ENCODE data around the gene WNK4. TPM values are rescaled to one million over a fixed set of nuclear protein-coding genes. Genes with fewer than 3 reads are reported as not detected.
A peak's percentile ranks its signal among the peaks of the same experiment; 100 is the strongest.

WNK4 gene
- total RNA-seq, 2 experiments from 2014 or later = 0.10 to 0.15 TPM

DNA sequence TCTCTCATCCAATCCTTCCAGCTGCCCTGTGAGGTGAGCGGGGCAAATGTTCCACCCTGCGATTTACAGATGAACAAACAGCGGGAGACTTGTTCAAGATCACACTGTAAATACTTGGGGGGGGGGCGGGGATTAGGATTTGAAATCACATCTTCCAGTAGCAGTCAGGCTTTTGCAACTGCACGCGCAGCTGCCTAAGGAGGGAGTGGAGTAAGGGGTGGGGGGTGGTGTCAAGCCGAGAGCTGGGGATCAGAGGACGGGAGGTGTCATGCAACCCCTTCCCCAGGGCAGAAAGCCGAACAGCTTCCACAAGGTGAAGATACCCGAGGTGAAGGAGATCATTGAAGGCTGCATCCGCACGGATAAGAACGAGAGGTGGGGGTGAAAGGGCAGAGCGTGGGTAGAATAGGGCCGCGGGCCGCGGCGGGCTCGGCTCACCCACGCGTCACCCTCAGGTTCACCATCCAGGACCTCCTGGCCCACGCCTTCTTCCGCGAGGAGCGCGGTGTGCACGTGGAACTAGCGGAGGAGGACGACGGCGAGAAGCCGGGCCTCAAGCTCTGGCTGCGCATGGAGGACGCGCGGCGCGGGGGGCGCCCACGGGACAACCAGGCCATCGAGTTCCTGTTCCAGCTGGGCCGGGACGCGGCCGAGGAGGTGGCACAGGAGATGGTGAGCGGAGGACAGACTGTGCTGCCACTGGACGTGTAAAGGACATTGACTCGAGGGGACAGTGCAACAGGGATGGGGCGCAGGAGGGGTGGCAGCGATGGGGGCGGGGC, 4.6 kb downstream of the WNK4 start:
- Mint-ChIP-seq H3K27me3 (peaks cover 51% of the 10 kb centered on the region), H3K27ac (no peak overlapping the region), H3K9me3 (no peaks in the 10 kb centered on the region), H3K4me1 (ENCODE audit: low read depth) (peaks cover 27% of the 10 kb centered on the region), H3K36me3 (no peaks in the 10 kb centered on the region), H3K4me3 (no peak overlapping the region)
- intact Hi-C loops (cut with micrococcal nuclease) = no loop called here
- CTCF ChIA-PET = interaction anchor here (0.6 to 1.1 kb wide), 2 partner anchors 35 to 255 kb away, joined by 3 read pairs; no protein-coding TSS in a partner anchor
- no peak for DNase-seq
- POLR2A ChIA-PET = interaction anchor here (0.8 kb wide), 1 partner anchor 38 kb away, joined by 3 read pairs; no protein-coding TSS in a partner anchor

DNA sequence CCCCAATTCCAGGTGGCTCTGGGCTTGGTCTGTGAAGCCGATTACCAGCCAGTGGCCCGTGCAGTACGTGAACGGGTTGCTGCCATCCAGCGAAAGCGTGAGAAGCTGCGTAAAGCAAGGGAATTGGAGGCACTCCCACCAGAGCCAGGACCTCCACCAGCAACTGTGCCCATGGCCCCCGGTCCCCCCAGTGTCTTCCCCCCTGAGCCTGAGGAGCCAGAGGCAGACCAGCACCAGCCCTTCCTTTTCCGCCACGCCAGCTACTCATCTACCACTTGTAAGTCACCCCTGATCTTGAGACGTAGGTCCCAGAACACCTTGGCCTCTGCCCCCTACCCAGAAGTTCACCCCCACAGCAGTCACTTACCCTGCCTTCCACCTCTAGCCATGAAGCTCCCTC, 6.9 kb downstream of the WNK4 start:
- intact Hi-C loops (cut with micrococcal nuclease) = no loop called here
- Mint-ChIP-seq H3K36me3 (no peaks in the 10 kb centered on the region), H3K4me1 (ENCODE audit: low read depth) (peaks cover 26% of the 10 kb centered on the region), H3K27me3 (peaks cover 40% of the 10 kb centered on the region), H3K9me3 (no peaks in the 10 kb centered on the region), H3K4me3 (no peak overlapping the region), H3K27ac (no peak overlapping the region)
- POLR2A ChIA-PET = interaction anchor here (0.6 kb wide), 1 partner anchor 302 kb away, joined by 6 read pairs; no protein-coding TSS in a partner anchor
- no peak for DNase-seq
- CTCF ChIA-PET = interaction anchor here (0.9 kb wide), 1 partner anchor 22 kb away, joined by 3 read pairs; no protein-coding TSS in a partner anchor

DNA sequence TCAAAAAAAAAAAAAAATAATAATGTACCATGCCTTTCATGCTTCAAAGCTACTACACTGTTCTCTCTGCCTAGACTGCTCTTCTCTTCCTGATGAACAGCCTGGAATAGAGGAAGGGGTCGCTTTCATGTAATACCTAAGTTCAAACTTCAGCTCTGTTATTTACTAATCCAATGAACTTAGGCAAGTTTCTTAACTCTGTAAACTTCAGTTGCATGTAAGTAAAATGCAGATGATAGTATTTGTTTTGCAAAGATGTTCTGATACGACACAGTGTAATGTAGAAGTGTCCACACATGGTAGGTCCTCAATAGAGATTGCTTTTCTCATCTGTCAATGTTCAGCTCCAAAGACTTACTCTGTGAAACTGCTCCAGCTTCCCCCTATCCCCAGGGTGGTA, 11.5 kb downstream of the WNK4 start:
- peaks cover 4% of the 10 kb centered on the region for H3K36me3 Mint-ChIP-seq
- DNase-seq = no peak
- H3K27ac Mint-ChIP-seq = no peak overlapping the region
- H3K9me3 Mint-ChIP-seq = no peaks in the 10 kb centered on the region
- H3K4me3 Mint-ChIP-seq = no peak overlapping the region
- ChIA-PET POLR2A (no interaction called here), CTCF (interaction anchor here (0.6 kb wide), 1 partner anchor 543 kb away, joined by 3 read pairs; no protein-coding TSS in a partner anchor)
- H3K4me1 Mint-ChIP-seq (ENCODE audit: low read depth) = peaks cover 2% of the 10 kb centered on the region
- H3K27me3 Mint-ChIP-seq = peaks cover 4% of the 10 kb centered on the region
- intact Hi-C loops (cut with micrococcal nuclease) = no loop called here

DNA sequence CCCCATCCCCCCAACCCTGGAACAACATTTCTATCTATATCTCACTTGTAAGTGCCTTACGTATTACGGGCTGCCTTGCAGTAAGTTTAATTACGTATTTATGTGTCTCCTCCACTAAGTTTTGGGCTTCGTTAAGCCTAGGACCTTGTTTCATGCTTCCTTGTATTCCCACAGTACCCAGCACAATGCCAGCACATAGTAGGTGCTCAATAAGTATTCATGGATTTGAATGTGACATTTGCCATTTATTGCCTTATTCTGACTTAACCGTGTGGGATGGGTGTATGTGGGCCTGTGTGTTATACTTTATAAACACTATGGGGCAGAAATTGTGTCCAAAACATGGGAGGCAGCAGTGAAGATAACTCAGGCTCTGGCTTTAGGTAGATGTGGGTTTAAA, 12.1 kb downstream of the WNK4 start:
- intact Hi-C loops (cut with micrococcal nuclease) = no loop called here
- Mint-ChIP-seq H3K36me3 (peaks cover 4% of the 10 kb centered on the region), H3K9me3 (no peaks in the 10 kb centered on the region), H3K27ac (no peak overlapping the region), H3K4me1 (ENCODE audit: low read depth) (peaks cover 6% of the 10 kb centered on the region), H3K27me3 (peaks cover 3% of the 10 kb centered on the region), H3K4me3 (no peak overlapping the region)
- DNase-seq = no peak
- ChIA-PET POLR2A (no interaction called here), CTCF (no interaction called here)

DNA sequence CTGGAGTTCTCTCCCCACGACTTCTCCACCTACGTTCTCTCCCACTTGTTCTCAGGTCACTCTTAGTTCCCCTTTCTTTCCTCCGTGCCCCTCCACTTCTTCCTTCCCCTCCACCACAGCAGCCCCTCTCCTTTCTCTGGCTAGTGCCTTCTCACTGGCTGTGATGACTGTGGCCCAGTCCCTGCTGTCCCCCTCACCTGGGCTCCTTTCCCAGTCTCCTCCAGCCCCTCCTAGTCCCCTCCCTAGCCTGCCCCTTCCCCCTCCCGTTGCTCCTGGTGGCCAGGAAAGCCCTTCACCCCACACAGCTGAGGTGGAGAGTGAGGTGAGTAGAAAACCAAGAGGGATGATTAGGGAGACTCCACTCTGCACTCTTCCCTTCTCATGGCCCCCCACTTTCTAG, 14.7 kb downstream of the WNK4 start:
- no peak for DNase-seq
- Mint-ChIP-seq H3K4me3 (no peak overlapping the region), H3K36me3 (peaks cover 4% of the 10 kb centered on the region), H3K9me3 (no peaks in the 10 kb centered on the region), H3K4me1 (ENCODE audit: low read depth) (peaks cover 18% of the 10 kb centered on the region), H3K27me3 (no peaks in the 10 kb centered on the region), H3K27ac (no peak overlapping the region)
- ChIA-PET POLR2A (no interaction called here), CTCF (no interaction called here)
- intact Hi-C loops (cut with micrococcal nuclease) = no loop called here

DNA sequence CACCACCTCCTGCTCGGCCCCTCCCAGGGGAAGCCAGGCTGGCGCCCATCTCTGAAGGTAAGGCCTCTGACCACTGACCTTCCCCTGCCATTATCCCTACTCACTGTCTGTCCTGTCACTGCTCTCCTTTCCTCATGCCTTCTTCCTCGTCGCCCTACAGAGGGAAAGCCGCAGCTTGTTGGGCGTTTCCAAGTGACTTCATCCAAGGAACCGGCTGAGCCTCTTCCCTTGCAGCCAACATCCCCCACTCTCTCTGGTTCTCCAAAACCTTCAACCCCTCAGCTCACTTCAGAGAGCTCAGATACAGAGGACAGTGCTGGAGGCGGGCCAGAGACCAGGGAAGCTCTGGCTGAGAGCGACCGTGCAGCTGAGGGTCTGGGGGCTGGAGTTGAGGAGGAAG, 15.1 kb downstream of the WNK4 start:
- peaks cover 4% of the 10 kb centered on the region for H3K36me3 Mint-ChIP-seq
- H3K27me3 Mint-ChIP-seq = no peaks in the 10 kb centered on the region
- no peak for DNase-seq
- POLR2A ChIA-PET = no interaction called here
- CTCF ChIA-PET = interaction anchor here (1.2 kb wide), 1 partner anchor 28 kb away, joined by 3 read pairs; the partner anchor contains the start of gene BECN1
- H3K4me1 Mint-ChIP-seq (ENCODE audit: low read depth) = peaks cover 18% of the 10 kb centered on the region
- intact Hi-C loops (cut with micrococcal nuclease) = no loop called here
- no peak overlapping the region for H3K4me3 Mint-ChIP-seq
- H3K9me3 Mint-ChIP-seq = no peaks in the 10 kb centered on the region
- no peak overlapping the region for H3K27ac Mint-ChIP-seq

DNA sequence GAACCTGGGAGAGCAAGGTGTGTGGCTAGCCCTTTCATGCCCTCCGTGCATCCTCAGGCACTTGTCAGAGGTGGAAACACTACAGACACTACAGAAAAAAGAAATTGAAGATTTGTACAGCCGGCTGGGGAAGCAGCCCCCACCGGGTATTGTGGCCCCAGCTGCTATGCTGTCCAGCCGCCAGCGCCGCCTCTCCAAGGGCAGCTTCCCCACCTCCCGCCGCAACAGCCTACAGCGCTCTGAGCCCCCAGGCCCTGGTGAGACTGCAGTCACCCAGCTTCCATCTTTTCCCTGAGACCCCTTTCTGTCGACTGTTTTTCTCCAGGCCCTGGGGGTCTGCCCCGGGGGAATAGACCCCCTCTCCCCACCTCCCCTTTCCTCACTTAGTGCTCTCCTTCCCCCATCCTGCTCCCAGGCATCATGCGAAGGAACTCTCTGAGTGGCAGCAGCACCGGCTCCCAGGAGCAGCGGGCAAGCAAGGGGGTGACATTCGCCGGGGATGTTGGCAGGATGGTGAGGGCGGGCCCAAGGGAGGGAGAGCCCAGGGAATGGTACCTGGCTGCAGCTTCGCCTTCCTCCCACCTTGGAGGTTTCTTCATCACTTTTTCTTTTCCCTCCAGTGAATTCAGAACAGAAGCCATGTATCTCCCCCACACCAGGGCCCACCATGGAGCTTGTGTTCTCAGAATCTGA, 15.8 kb downstream of the WNK4 start:
- CTCF ChIA-PET = interaction anchor here (1.2 kb wide), 1 partner anchor 28 kb away, joined by 3 read pairs; the partner anchor contains the start of gene BECN1
- H3K36me3 Mint-ChIP-seq = peaks cover 4% of the 10 kb centered on the region
- H3K9me3 Mint-ChIP-seq = no peaks in the 10 kb centered on the region
- intact Hi-C loops (cut with micrococcal nuclease) = no loop called here
- no peak for DNase-seq
- no peaks in the 10 kb centered on the region for H3K27me3 Mint-ChIP-seq
- POLR2A ChIA-PET = no interaction called here
- H3K4me1 Mint-ChIP-seq (ENCODE audit: low read depth) = peaks cover 18% of the 10 kb centered on the region
- H3K4me3 Mint-ChIP-seq = no peak overlapping the region
- no peak overlapping the region for H3K27ac Mint-ChIP-seq

DNA sequence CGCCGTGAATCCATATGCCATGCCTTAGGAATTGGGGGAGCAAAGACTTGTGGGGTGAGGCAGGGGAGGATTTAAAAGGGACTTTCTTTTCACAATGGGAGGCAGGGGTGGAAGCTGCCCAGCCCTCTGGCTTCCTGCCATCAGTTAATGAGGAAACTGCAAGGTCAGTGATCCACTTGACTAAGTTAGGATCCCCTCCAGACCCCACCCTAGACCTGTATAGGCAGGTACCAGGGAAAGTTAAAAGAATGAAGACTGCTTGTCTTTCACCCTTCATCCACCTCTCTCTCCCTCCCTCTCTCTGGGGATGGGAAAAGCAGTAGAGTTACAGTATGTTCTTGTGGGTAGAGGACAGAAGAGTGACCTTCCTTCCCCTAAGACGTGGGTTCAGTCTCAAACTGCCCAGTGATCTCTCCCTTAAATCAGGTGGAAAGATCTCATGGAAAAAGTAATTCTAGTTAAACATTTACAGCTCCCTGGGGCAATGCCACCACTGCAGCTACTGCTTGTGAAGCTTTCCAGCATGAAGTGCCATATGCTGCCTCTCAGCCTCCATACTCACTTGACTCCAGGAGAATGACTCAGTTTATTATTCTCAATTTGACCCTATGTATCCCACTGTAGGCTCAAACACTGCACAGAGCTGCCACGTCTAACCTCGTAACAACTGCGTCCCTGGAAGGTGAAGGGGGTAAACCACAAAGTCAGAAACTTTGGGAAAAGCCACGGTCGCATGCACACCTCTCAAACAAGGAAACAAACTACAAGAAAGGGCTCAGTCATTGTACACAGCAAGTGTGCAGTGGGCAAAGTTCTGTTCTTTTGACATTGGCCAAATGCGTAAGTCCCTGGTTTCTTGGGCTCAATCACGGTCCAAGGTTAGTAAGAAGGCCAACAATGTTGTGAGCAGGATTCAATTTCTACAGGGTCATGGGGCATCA, 16.9 kb downstream of the WNK4 start:
- no peaks in the 10 kb centered on the region for H3K27me3 Mint-ChIP-seq
- intact Hi-C loops (cut with micrococcal nuclease) = no loop called here
- CTCF ChIA-PET = interaction anchor here (0.6 to 1.4 kb wide), 4 partner anchors 21 to 27 kb away, joined by 3 to 5 read pairs (median 4); partner anchors contain the start of genes BECN1 and VPS25
- no peaks in the 10 kb centered on the region for H3K9me3 Mint-ChIP-seq
- H3K36me3 Mint-ChIP-seq = peaks cover 4% of the 10 kb centered on the region
- no peak for DNase-seq
- no peak overlapping the region for H3K27ac Mint-ChIP-seq
- POLR2A ChIA-PET = interaction anchor here (1.0 to 1.8 kb wide), 2 partner anchors 36 to 114 kb away, joined by 3 to 4 read pairs; partner anchors contain the start of gene PSME3
- peak overlapping the region; percentile 90 for H3K4me3 Mint-ChIP-seq
- H3K4me1 Mint-ChIP-seq (ENCODE audit: low read depth) = peaks cover 18% of the 10 kb centered on the region

DNA sequence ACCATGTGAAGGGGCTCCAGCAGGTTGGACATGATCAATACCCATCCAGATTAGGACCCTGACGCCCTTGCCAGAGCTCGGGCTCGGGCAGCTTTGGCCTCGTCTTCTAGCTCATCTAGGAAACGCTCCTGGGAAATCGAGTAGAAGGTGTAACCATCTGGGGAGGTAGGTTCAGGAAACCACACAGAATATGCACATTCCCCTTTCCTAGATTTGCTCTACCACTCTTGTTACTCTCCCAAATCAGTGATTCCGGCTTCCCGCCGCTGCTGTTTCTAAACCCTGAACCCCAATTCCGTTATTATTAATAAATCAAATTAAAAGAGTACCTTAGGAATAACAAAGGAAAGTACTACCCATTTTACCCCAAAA, 17.6 kb downstream of the WNK4 start:
- intact Hi-C loops (cut with micrococcal nuclease) = no loop called here
- Mint-ChIP-seq H3K27ac (no peak overlapping the region), H3K4me1 (ENCODE audit: low read depth) (peaks cover 18% of the 10 kb centered on the region), H3K36me3 (peaks cover 4% of the 10 kb centered on the region), H3K27me3 (no peaks in the 10 kb centered on the region), H3K9me3 (no peaks in the 10 kb centered on the region), H3K4me3 (peak overlapping the region; percentile 90)
- ChIA-PET POLR2A (interaction anchor here (1.0 to 1.8 kb wide), 4 partner anchors 24 to 518 kb away, joined by 3 to 7 read pairs (median 4); partner anchors contain the start of genes PSME3 and VPS25), CTCF (interaction anchor here (0.6 to 1.4 kb wide), 6 partner anchors 20 to 780 kb away, joined by 3 to 5 read pairs (median 4); partner anchors contain the start of genes BECN1 and VPS25)
- no peak for DNase-seq

DNA sequence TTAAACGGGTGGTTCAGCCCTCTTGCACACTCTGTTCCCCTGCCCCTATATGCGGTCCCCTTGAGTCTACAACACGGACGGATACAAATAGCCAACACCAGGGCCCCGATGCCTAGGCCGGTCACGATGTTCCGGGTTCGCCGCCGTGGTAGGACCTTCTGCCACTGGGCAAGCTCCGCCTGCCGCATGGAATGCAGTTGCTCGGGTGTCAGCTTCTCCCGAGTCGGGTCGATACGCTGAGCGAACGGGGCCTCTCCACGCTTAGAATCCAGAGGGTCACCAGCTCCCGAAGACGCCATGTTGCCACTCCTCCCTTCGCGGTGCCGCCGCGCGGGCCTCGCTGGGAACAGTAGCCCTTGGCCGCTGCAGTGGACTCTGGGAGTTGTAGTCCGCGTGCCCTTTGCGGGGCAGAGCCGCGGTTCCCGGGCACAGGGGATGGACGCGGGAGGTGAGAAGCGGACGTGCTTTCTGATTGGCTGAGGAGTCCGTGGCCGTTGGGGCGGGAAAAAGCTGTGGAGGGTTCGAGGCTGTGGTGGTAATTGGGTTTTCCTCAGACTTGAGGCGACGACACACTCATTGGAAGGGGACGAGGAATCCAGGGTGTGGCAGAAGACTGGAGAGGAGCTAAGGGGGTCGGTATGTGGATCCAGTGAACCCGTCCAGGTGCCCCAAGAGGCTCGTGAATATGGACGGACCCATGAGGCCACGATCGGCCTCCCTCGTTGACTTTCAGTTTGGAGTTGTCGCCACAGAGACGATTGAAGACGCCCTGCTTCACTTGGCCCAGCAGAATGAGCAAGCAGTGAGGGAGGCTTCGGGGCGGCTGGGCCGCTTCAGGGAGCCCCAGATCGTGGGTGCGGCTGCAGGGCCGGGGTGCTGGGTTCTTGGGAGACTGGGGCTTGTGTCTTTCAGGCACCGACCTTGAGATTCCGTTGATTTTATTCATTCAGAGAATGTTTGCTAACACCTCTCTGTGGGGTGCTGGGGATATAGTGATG, 18.3 kb downstream of the WNK4 start, which contains the start of the genes CNTD1 and COA3:
Gene CNTD1 (plus strand): TSS at position 479 of the 998 bp plus-strand sequence. CDS start 207 bp downstream, at position 686.
Gene COA3 (minus strand): TSS at position 322 of the 998 bp plus-strand sequence. CDS start 23 bp downstream, at position 299.
- peak; percentile 90 for DNase-seq
- POLR2A ChIA-PET = interaction anchor here (1.0 to 1.8 kb wide), 4 partner anchors 25 to 518 kb away, joined by 3 to 7 read pairs (median 4); partner anchors contain the start of genes PSME3 and VPS25
- H3K27me3 Mint-ChIP-seq = no peaks in the 10 kb centered on the region
- peak within 1 kb of the TSS; percentile 90 for H3K4me3 Mint-ChIP-seq
- H3K4me1 Mint-ChIP-seq (ENCODE audit: low read depth) = peaks cover 18% of the 10 kb centered on the region
- peaks cover 4% of the 10 kb centered on the region for H3K36me3 Mint-ChIP-seq
- intact Hi-C loops (cut with micrococcal nuclease) = no loop called here
- H3K27ac Mint-ChIP-seq = peak within 1 kb of the TSS; percentile 50
- CTCF ChIA-PET = interaction anchor here (0.6 to 1.4 kb wide), 6 partner anchors 19 to 780 kb away, joined by 3 to 5 read pairs (median 4); partner anchors contain the start of genes BECN1 and VPS25
- H3K9me3 Mint-ChIP-seq = no peaks in the 10 kb centered on the region

Data from activated CD4-positive, alpha-beta memory T cell treated with anti-CD3 and anti-CD28 coated beads for 36 hours (primary cell).